Trophoblast cell (in vitro differentiated cells and primary cell): ENCODE measurements around the gene VPS16.

Experiments used
- DNase-seq, 2 donors: peaks; one replicate each; pipeline ENCODE4 v3.0.0-alpha.2; 2016
- H2AFZ ChIP-seq: 2 replicates; pipeline ENCODE4 v1.6.1; 2013; ENCODE audit warnings: low read length, moderate library complexity, mild to moderate bottlenecking; ENCODE audit not compliant: insufficient read depth, poor library complexity
- H2AK5ac ChIP-seq: 2 replicates; pipeline ENCODE4 v1.6.1; 2013; ENCODE audit warnings: mild to moderate bottlenecking, low read length
- H2BK120ac ChIP-seq: 2 replicates; pipeline ENCODE4 v1.6.1; 2013; ENCODE audit warnings: low read length, mild to moderate bottlenecking, moderate library complexity; ENCODE audit not compliant: insufficient read depth, poor library complexity
- H2BK12ac ChIP-seq: 2 replicates; pipeline ENCODE4 v1.6.1; 2013; ENCODE audit warnings: mild to moderate bottlenecking, low read length, moderate library complexity
- H2BK5ac ChIP-seq: 2 replicates; pipeline ENCODE4 v1.6.1; 2013; ENCODE audit warnings: low read length, low read depth, moderate library complexity, mild to moderate bottlenecking; ENCODE audit not compliant: poor library complexity
- H3K14ac ChIP-seq: 2 replicates; pipeline ENCODE4 v1.6.1; 2013; ENCODE audit warnings: mild to moderate bottlenecking, low read length
- H3K18ac ChIP-seq: 2 replicates; pipeline ENCODE4 v1.6.1; 2013; ENCODE audit warnings: mild to moderate bottlenecking, low read length
- H3K23ac ChIP-seq: 2 replicates; pipeline ENCODE4 v1.6.1; 2013; ENCODE audit warnings: low read length
- H3K27ac ChIP-seq: 2 replicates; pipeline ENCODE4 v1.5.1; 2013; ENCODE audit warnings: low read depth, mild to moderate bottlenecking, inconsistent platforms, low read length, moderate library complexity
- H3K27me3 ChIP-seq: 2 replicates; pipeline ENCODE4 v1.6.1; 2013; ENCODE audit warnings: inconsistent platforms, mild to moderate bottlenecking, low read length, moderate library complexity; ENCODE audit not compliant: insufficient read depth
- H3K36me3 ChIP-seq, 2 experiments: 1 replicate in 1 of 2; 2 replicates in 1 of 2; pipeline ENCODE4 v1.6.1; 2013; ENCODE audit warnings: low read length in 2 of 2, mild to moderate bottlenecking in 2 of 2, moderate library complexity in 1 of 2; ENCODE audit not compliant: insufficient read depth in 2 of 2, control insufficient read depth in 1 of 2
- H3K4ac ChIP-seq: 2 replicates; pipeline ENCODE4 v1.6.1; 2013; ENCODE audit warnings: low read depth, mild to moderate bottlenecking, low read length, moderate library complexity
- H3K4me1 ChIP-seq, 2 experiments: 1 replicate in 1 of 2; 2 replicates in 1 of 2; pipeline ENCODE4 v1.6.1; 2013; ENCODE audit warnings: low read length in 2 of 2, mild to moderate bottlenecking in 2 of 2, moderate library complexity in 1 of 2; ENCODE audit not compliant: insufficient read depth in 2 of 2, control insufficient read depth in 1 of 2
- H3K4me2 ChIP-seq: 2 replicates; pipeline ENCODE4 v1.6.1; 2013; ENCODE audit warnings: inconsistent platforms, mild to moderate bottlenecking, low read length, moderate library complexity
- H3K4me3 ChIP-seq: 2 replicates; pipeline ENCODE4 v1.5.1; 2013; ENCODE audit warnings: mild to moderate bottlenecking, low read depth, low read length, inconsistent platforms
- H3K79me1 ChIP-seq: one replicate; pipeline ENCODE4 v1.6.1; 2013; ENCODE audit warnings: low read length
- H3K79me2 ChIP-seq: 2 replicates; pipeline ENCODE4 v1.6.1; 2013; ENCODE audit warnings: low read length, mild to moderate bottlenecking; ENCODE audit not compliant: control insufficient read depth, insufficient read depth, poor library complexity
- H3K9ac ChIP-seq: 2 replicates; pipeline ENCODE4 v1.6.1; 2013; ENCODE audit warnings: mild to moderate bottlenecking, low read length
- H3K9me3 ChIP-seq: 2 replicates; pipeline ENCODE4 v1.6.1; 2013; ENCODE audit warnings: low read depth, mild to moderate bottlenecking, control low read depth, inconsistent platforms, low read length; ENCODE audit not compliant: insufficient read depth
- H4K12ac ChIP-seq: 2 replicates; pipeline ENCODE4 v1.6.1; 2013; ENCODE audit warnings: low read depth, mild to moderate bottlenecking, low read length, moderate library complexity
- H4K8ac ChIP-seq: 2 replicates; pipeline ENCODE4 v1.6.1; 2013; ENCODE audit warnings: low read depth, mild to moderate bottlenecking, low read length, moderate library complexity
- H4K91ac ChIP-seq: one replicate; pipeline ENCODE4 v1.6.1; 2013; ENCODE audit warnings: low read depth, mild to moderate bottlenecking, low read length, moderate library complexity
- WGBS: extraction: QIAGEN DNeasy Blood & Tissue Kit; methylation state at CpG from one replicate; pipeline ENCODE4 v1.1.7; 2013; ENCODE audit warnings: missing lambda C conversion rate; ENCODE audit not compliant: insufficient read length, insufficient coverage; ENCODE audit errors: extremely low coverage; 5-methylcytosine and 5-hydroxymethylcytosine counted together

Gene VPS16

DNA sequence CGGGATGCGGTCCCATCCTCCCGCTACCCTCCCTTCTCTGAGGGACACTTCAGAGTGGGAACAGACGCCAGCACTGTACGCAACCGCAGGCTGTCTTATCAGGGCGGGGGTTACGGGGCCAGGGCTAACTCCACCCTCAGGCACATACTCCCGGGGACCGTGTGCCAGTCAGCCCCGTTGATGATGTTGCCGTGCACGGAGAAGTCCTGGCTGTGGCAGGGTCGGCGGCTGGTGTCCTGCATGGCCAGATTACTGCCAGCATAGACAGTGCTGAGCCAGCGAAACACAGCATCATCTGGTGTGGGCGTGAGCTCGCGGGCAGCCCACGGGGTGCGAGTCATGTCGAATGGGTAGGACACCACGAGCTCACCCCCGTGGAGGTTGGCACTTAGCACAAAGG lies 45.1 kb upstream of the VPS16 start:
- Histone ChIP-seq H2BK12ac (no peak overlapping the region), H3K36me3 (peaks cover 24 to 30% of the 10 kb centered on the region in 2 experiments), H3K18ac (no peak overlapping the region), H3K4ac (no peak overlapping the region), H3K9ac (no peak overlapping the region), H3K79me2 (peaks cover 3% of the 10 kb centered on the region), H2AFZ (no peak overlapping the region), H3K23ac (no peak overlapping the region), H3K4me3 (no peak overlapping the region), H4K8ac (no peak overlapping the region), H3K4me1 (peaks cover 4 to 7% of the 10 kb centered on the region in 2 experiments), H2BK5ac (no peak overlapping the region), H4K12ac (no peak overlapping the region), H2BK120ac (no peak overlapping the region), H4K91ac (no peak overlapping the region), H3K9me3 (peaks cover 4% of the 10 kb centered on the region), H3K14ac (no peak overlapping the region), H3K27me3 (peaks cover 4% of the 10 kb centered on the region), H3K4me2 (no peak overlapping the region), H3K79me1 (no peaks in the 10 kb centered on the region), H3K27ac (no peak overlapping the region), H2AK5ac (no peak overlapping the region)
- WGBS: no CpG with 5 or more reads among the region's 24 CpGs
- DNase-seq: no peak

DNA sequence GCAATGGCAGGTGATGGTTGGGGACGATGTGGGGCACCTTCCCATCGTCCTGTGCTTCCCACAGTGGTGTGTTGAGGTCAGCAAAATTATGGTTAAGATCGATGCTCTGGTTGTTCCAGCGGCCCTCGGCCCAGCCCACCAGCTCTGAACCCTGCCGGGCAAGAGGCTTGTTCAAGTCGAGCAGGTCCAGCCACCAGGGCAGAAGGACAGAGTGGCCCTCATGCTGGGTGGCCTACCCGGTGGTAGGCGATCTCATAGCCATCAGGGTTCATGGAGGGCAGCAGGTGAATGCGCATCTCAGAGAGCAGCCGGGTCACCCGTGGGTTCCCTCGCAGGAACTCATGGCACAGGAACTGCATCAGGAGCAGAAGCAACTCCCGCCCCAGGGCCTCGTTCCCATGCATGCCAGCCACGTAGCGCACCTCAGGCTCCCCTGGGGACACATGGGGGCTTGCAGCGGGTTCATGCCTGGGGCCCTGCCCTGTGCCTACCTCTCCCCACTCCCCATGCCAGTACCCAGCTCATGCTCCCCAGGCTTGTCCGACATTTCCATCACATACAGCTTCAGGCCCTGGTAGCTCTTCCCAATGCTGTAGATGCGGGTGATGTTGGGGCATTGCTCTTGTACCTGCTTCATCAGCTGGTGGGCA lies 44.4 kb upstream of the VPS16 start:
- peaks cover 24 to 30% of the 10 kb centered on the region in 2 experiments for H3K36me3 ChIP-seq
- H3K23ac ChIP-seq: no peak overlapping the region
- H3K4me3 ChIP-seq: no peak overlapping the region
- no peak overlapping the region for H2AK5ac ChIP-seq
- WGBS: no CpG with 5 or more reads among the region's 20 CpGs
- H3K18ac ChIP-seq: no peak overlapping the region
- no peak overlapping the region for H3K27ac ChIP-seq
- H3K4ac ChIP-seq: no peak overlapping the region
- no peak overlapping the region for H2BK12ac ChIP-seq
- H3K14ac ChIP-seq: no peak overlapping the region
- H2BK5ac ChIP-seq: no peak overlapping the region
- H2BK120ac ChIP-seq: no peak overlapping the region
- no peak overlapping the region for H2AFZ ChIP-seq
- H3K4me1 ChIP-seq: peaks cover 4 to 7% of the 10 kb centered on the region in 2 experiments
- peaks cover 4% of the 10 kb centered on the region for H3K9me3 ChIP-seq
- DNase-seq: no peak
- H3K9ac ChIP-seq: no peak overlapping the region
- H3K79me2 ChIP-seq: peaks cover 3% of the 10 kb centered on the region
- H3K27me3 ChIP-seq: peaks cover 10% of the 10 kb centered on the region
- H3K4me2 ChIP-seq: no peak overlapping the region
- no peak overlapping the region for H4K8ac ChIP-seq
- no peak overlapping the region for H4K12ac ChIP-seq
- H3K79me1 ChIP-seq: no peaks in the 10 kb centered on the region
- H4K91ac ChIP-seq: no peak overlapping the region

DNA sequence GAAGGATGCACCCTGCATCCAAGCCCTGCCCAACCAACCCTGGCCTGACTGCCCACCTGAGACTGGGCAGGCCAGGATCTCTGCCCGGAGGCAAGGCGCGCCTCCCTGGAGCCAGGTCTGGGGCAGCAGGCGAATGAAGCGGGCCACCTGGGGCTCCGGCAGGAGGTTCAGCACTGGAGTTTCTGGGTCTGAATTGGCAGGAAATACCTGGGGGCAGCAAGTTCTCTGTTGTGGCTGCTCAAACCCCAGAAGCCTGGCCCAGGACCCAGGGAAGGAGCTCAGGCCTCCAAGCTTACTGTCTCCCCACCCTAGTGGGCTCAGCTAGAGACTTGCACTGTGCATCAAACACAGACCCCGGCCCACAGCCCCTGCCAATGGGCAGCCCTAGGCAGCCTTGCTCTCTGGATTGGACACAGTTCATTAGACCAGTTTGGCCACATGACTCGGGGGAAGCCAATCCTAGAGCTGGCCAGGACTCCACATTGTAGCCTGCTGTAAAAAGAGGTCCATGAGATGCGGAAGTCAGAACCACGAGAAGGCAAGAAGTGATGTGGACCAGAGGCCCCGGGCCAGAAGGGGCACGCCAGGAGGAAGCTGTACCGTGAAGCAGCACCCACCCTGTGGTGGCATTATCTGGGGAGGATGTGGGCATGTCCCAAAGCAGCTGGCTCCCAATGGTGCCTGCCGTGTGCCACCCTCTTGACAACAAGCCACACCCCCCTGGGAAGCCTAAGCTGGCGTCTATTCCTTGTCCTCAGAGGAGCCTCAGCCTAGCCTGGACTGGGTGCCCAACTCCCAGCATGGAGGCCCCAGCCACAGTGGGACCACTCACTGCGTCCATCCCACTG lies 43.2 kb upstream of the VPS16 start:
- Histone ChIP-seq H3K14ac (no peak overlapping the region), H3K18ac (no peak overlapping the region), H3K4ac (no peak overlapping the region), H3K4me1 (peaks cover 4 to 7% of the 10 kb centered on the region in 2 experiments), H2AFZ (no peak overlapping the region), H4K12ac (no peak overlapping the region), H3K9ac (no peak overlapping the region), H3K79me1 (no peaks in the 10 kb centered on the region), H3K4me3 (no peak overlapping the region), H4K91ac (no peak overlapping the region), H2BK12ac (no peak overlapping the region), H4K8ac (no peak overlapping the region), H3K4me2 (no peak overlapping the region), H3K27me3 (peaks cover 18% of the 10 kb centered on the region), H3K9me3 (peaks cover 4% of the 10 kb centered on the region), H2AK5ac (no peak overlapping the region), H3K27ac (no peak overlapping the region), H3K23ac (no peak overlapping the region), H2BK5ac (no peak overlapping the region), H3K36me3 (peaks cover 24 to 30% of the 10 kb centered on the region in 2 experiments), H2BK120ac (no peak overlapping the region), H3K79me2 (peaks cover 3% of the 10 kb centered on the region)
- no peak for DNase-seq
- no CpG with 5 or more reads among the region's 16 CpGs for WGBS

DNA sequence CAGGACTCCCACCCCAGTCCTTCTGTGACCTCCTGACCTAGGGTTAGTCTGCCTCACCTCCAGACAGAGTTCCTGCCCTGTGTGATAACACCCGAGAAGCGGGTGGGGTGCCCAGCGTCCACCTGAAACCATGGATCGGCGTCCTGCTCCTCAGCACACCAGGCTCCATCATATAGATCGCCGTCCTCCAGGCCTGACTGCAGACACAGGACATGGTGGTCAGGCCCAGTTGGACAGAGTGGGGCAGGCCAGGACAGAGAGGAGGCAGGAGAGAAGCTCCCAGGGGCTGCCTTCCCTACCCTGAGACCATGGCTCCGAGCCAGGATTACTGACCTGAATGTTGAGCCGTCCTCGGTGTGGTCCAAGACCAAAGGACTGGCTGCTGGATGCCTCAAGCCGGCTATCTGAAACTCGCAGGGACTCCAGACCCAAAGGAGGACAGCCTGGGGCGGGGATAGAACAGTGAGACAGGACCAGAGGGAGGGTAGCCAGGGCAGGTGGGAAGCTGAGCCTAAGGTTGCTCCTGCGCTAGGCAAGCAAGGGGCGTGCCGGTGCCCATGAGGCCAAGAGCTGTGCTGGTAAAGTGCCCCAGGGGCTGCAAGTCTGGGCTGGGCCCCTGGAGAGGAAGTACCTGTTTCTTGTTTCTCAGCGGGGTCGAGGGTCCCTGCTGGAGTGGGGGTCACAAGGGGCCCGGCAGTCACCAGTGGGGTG lies 42.3 kb upstream of the VPS16 start:
- Histone ChIP-seq H4K91ac (no peak overlapping the region), H3K36me3 (peaks cover 24 to 30% of the 10 kb centered on the region in 2 experiments), H3K4me1 (peaks cover 4 to 7% of the 10 kb centered on the region in 2 experiments), H3K9ac (no peak overlapping the region), H3K79me2 (peaks cover 3% of the 10 kb centered on the region), H2BK120ac (no peak overlapping the region), H2BK12ac (no peak overlapping the region), H3K79me1 (no peaks in the 10 kb centered on the region), H2AFZ (no peak overlapping the region), H4K12ac (no peak overlapping the region), H3K9me3 (peaks cover 4% of the 10 kb centered on the region), H3K14ac (no peak overlapping the region), H4K8ac (no peak overlapping the region), H2AK5ac (no peak overlapping the region), H3K27me3 (peaks cover 20% of the 10 kb centered on the region), H3K23ac (no peak overlapping the region), H2BK5ac (no peak overlapping the region), H3K18ac (no peak overlapping the region), H3K27ac (no peak overlapping the region), H3K4ac (no peak overlapping the region), H3K4me2 (no peak overlapping the region), H3K4me3 (no peak overlapping the region)
- no peak for DNase-seq
- WGBS: no CpG with 5 or more reads among the region's 19 CpGs
